ENCODE measurements around the gene OGG1. TPM values are rescaled to one million over a fixed set of nuclear protein-coding genes. Genes with fewer than 3 reads are reported as not detected.
"Not testable (repeated sequence)": the region's sequence is repeated elsewhere in the genome, so short reads cannot be mapped to it uniquely, and the experiment has no call there.

OGG1 gene
- total RNA-seq, 2 experiments from 2014 or later: 41.3 to 46.1 TPM

DNA sequence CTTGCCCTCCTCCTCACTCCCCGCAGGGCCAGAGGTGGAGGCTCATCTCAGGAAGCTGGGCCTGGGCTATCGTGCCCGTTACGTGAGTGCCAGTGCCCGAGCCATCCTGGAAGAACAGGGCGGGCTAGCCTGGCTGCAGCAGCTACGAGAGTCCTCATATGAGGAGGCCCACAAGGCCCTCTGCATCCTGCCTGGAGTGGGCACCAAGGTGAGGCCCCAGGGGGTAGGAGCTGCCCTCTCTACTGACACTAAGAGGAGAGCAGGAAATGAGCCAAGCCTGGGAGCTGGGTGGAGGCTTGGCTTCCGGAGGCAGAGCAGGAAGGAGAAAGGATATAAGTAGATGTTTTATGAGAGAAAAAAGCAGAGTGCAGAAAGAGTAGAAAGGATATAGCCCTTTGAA lies 4.9 kb downstream of the OGG1 start:
- Mint-ChIP-seq H3K36me3 (peaks cover 34% of the 10 kb centered on the region), H3K27ac (peak overlapping the region; percentile 75), H3K27me3 (no peaks in the 10 kb centered on the region), H3K9me3 (no peaks in the 10 kb centered on the region), H3K4me1 (peaks cover 36% of the 10 kb centered on the region), H3K4me3 (peak overlapping the region; percentile 69)
- DNase-seq (no peak), ATAC-seq (ENCODE audit: low read depth) (no peak)
- POLR2A ChIA-PET: interaction anchor here (0.6 to 1.1 kb wide), 3 partner anchors 23 to 134 kb away, joined by 3 to 4 read pairs (median 3); partner anchors contain the start of gene BRPF1

GRCh38 chr3:9757427-9757826 lies 7.7 kb downstream of the OGG1 start:
- ATAC-seq (ENCODE audit: low read depth) (no peak), DNase-seq (no peak)
- H3K9me3 Mint-ChIP-seq: no peaks in the 10 kb centered on the region
- H3K4me1 Mint-ChIP-seq: peaks cover 15% of the 10 kb centered on the region
- H3K4me3 Mint-ChIP-seq: no peak overlapping the region
- no peaks in the 10 kb centered on the region for H3K27me3 Mint-ChIP-seq
- POLR2A ChIA-PET: no interaction called here
- H3K27ac Mint-ChIP-seq: no peak overlapping the region
- peaks cover 37% of the 10 kb centered on the region for H3K36me3 Mint-ChIP-seq

DNA sequence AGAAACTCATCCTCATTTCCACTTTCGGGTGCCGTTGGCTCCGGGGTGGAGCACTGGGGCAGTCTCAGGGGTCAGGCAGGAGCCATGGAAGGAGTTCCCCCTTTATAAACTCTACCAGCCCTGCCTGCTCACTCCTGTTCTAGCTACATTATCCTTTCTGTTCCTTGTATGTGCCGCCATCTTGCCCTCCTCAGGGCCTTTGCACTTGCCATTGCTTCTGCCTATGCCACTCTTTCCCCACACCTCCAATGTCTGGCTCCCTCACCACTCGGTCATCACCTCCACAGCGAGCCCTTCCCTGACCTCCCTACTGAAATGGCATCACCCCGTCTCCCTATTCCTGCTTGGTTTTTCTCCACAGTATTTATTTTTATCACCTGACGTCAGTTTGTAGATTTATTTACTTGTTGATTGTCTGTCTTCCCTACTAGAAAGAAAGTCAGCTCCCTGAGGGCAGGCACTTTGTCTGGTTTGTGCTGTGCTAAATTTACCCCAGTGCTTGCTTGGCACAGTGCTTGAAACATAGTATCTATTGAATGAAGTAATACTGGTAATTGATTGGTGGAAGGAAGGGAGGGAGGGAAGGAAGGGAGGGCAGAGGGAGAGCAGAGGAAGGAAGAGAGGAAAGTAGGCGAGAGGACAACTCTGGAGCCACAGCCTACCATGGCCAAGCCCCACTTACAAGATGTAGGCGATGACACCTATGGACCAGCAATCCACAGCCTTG lies 11.2 kb downstream of the OGG1 start:
- H3K27ac Mint-ChIP-seq: no peak overlapping the region
- no peaks in the 10 kb centered on the region for H3K27me3 Mint-ChIP-seq
- no peak for DNase-seq
- ATAC-seq (ENCODE audit: low read depth): no peak
- no peaks in the 10 kb centered on the region for H3K9me3 Mint-ChIP-seq
- peaks cover 6% of the 10 kb centered on the region for H3K4me1 Mint-ChIP-seq
- H3K36me3 Mint-ChIP-seq: peaks cover 37% of the 10 kb centered on the region
- H3K4me3 Mint-ChIP-seq: no peak overlapping the region
- POLR2A ChIA-PET: no interaction called here

GRCh38 chr3:9761919-9762318 lies 12.2 kb downstream of the OGG1 start:
- H3K4me3 Mint-ChIP-seq: no peak overlapping the region
- H3K4me1 Mint-ChIP-seq: peaks cover 8% of the 10 kb centered on the region
- H3K9me3 Mint-ChIP-seq: no peaks in the 10 kb centered on the region
- POLR2A ChIA-PET: interaction anchor here (1.0 kb wide), 1 partner anchor 9 kb away, joined by 4 read pairs; no protein-coding TSS in a partner anchor
- H3K27me3 Mint-ChIP-seq: no peaks in the 10 kb centered on the region
- H3K27ac Mint-ChIP-seq: no peak overlapping the region
- H3K36me3 Mint-ChIP-seq: peaks cover 32% of the 10 kb centered on the region
- ATAC-seq (ENCODE audit: low read depth) (no peak), DNase-seq (no peak)

DNA sequence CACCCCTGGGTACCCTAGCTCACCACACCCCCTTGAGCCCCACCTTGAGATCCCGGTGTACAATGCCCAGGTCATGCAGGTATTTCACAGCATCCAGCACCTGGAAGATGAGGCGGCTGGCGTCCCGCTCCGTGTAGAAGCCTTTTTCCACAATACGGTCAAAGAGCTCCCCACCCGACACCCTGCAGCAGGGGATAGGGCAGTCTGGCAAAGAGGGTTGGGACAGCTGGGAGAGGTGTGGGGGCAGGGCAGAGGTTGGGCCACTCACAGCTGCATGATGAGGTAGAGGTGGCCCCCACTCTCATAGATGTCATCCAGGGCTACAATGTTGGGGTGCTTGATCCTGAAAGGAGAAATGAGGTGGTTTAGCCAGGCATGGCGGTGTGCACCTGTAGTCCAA lies 13.1 kb downstream of the OGG1 start:
- no peak overlapping the region for H3K4me3 Mint-ChIP-seq
- no peaks in the 10 kb centered on the region for H3K27me3 Mint-ChIP-seq
- H3K4me1 Mint-ChIP-seq: peaks cover 17% of the 10 kb centered on the region
- POLR2A ChIA-PET: interaction anchor here (0.9 to 1.1 kb wide), 3 partner anchors 9 to 30 kb away, joined by 3 to 4 read pairs (median 4); no protein-coding TSS in a partner anchor
- peaks cover 37% of the 10 kb centered on the region for H3K36me3 Mint-ChIP-seq
- no peaks in the 10 kb centered on the region for H3K9me3 Mint-ChIP-seq
- DNase-seq (no peak), ATAC-seq (ENCODE audit: low read depth) (no peak)
- no peak overlapping the region for H3K27ac Mint-ChIP-seq

- H3K4me1 Mint-ChIP-seq: peaks cover 33% of the 10 kb centered on the region
- DNase-seq (no peak), ATAC-seq (ENCODE audit: low read depth) (no peak)
- no peak overlapping the region for H3K4me3 Mint-ChIP-seq
- peaks cover 23% of the 10 kb centered on the region for H3K36me3 Mint-ChIP-seq
- H3K27me3 Mint-ChIP-seq: no peaks in the 10 kb centered on the region
- POLR2A ChIA-PET: interaction anchor here (0.6 kb wide), 1 partner anchor 60 kb away, joined by 4 read pairs; no protein-coding TSS in a partner anchor
- no peak overlapping the region for H3K27ac Mint-ChIP-seq
- H3K9me3 Mint-ChIP-seq: no peaks in the 10 kb centered on the region
These were observed 16.1 kb downstream of the OGG1 start for GRCh38 chr3:9765865-9766264.

DNA sequence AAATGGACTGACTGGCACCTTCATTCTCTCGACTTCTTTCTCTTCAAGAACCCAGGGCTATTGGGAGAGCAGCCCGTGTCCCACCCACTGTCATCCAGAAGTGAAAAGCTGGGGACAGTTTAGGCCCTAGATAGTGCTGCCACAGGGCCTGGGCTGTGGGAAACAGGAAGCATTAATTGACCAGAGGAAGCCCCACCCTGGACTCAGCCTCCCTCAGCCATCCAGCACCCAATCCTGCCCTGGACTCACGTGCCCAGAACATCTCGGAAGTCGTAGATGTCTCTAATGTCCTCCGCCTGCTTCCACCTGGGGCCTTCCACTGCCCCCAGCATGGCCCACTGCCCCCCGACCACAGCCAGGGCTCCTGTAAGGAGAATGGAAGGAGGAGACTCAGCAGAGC lies 17.7 kb downstream of the OGG1 start:
- H3K36me3 Mint-ChIP-seq: peaks cover 19% of the 10 kb centered on the region
- DNase-seq (no peak), ATAC-seq (ENCODE audit: low read depth) (no peak)
- no peaks in the 10 kb centered on the region for H3K27me3 Mint-ChIP-seq
- H3K9me3 Mint-ChIP-seq: no peaks in the 10 kb centered on the region
- peaks cover 34% of the 10 kb centered on the region for H3K4me1 Mint-ChIP-seq
- H3K4me3 Mint-ChIP-seq: no peak overlapping the region
- H3K27ac Mint-ChIP-seq: no peak overlapping the region
- POLR2A ChIA-PET: interaction anchor here (1.1 to 4.6 kb wide), 2 partner anchors 13 to 18 kb away, joined by 3 to 32 read pairs; no protein-coding TSS in a partner anchor

DNA sequence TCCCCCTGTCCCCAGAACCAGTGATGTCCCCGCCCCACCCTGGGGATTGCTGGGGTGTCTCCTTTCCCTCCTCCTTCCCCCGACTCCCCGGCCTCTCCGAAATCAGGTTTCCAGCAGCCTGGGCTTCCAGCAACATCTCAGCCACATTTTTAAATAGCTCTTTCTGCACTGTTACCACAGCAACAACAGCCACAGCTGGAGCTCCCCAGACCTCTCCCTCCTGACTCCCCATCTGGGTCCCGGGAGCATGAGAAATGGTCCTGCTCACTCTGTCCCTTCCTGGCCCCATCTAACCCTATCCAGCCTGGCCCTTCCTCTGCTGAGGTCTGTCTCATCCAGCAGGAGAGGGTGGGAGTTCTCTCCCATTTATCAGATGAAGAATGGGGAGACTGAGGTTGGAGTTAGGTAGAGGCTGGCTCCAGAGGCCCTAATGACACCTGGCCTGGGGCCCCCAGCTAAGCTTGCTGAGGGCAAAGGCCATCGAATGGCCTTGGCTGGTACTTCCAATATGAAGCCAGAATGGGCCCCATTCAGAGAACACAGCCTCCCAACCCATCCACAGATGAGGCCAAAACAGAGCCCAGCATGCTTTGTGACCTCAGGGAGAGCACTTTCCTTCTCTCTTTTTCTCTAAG lies 18.5 kb downstream of the OGG1 start:
- no peak for DNase-seq
- Mint-ChIP-seq H3K27ac (no peak overlapping the region), H3K9me3 (no peaks in the 10 kb centered on the region), H3K4me3 (peak overlapping the region; percentile 21), H3K36me3 (peaks cover 19% of the 10 kb centered on the region), H3K27me3 (no peaks in the 10 kb centered on the region), H3K4me1 (peaks cover 34% of the 10 kb centered on the region)
- POLR2A ChIA-PET: interaction anchor here (1.0 to 4.6 kb wide), 7 partner anchors 13 to 119 kb away, joined by 4 to 32 read pairs (median 9); partner anchors contain the start of genes ARPC4, MTMR14, OGG1 and TADA3
- no peak for ATAC-seq (ENCODE audit: low read depth)

- Mint-ChIP-seq H3K27ac (peak overlapping the region; percentile 54), H3K27me3 (no peaks in the 10 kb centered on the region), H3K4me1 (peaks cover 33% of the 10 kb centered on the region), H3K36me3 (peaks cover 18% of the 10 kb centered on the region), H3K4me3 (peak overlapping the region; percentile 77), H3K9me3 (no peaks in the 10 kb centered on the region)
- ATAC-seq (ENCODE audit: low read depth) (no peak), DNase-seq (no peak)
- POLR2A ChIA-PET: interaction anchor here (1.0 to 4.6 kb wide), 7 partner anchors 12 to 120 kb away, joined by 4 to 32 read pairs (median 9); partner anchors contain the start of genes ARPC4, MTMR14, OGG1 and TADA3
These were observed 19.3 kb downstream of the OGG1 start for GRCh38 chr3:9769012-9769411.

GRCh38 chr3:9769426-9770275 lies 19.9 kb downstream of the OGG1 start, which contains the start of gene CAMK1:
TSS of gene CAMK1 (minus strand) at chr3:9769947. CDS start at chr3:9767749, 2,198 bp downstream.
- POLR2A ChIA-PET: interaction anchor here (0.9 to 4.6 kb wide), 7 partner anchors 8 to 120 kb away, joined by 3 to 32 read pairs (median 9); partner anchors contain the start of genes ARPC4, MTMR14, OGG1 and TADA3
- peak within 1 kb of the TSS; percentile 77 for H3K4me3 Mint-ChIP-seq

GRCh38 chr3:9770276-9770812 lies 20.6 kb downstream of the OGG1 start:
- H3K36me3 Mint-ChIP-seq: peaks cover 18% of the 10 kb centered on the region
- no peak for DNase-seq
- POLR2A ChIA-PET: interaction anchor here (0.9 to 4.6 kb wide), 7 partner anchors 8 to 121 kb away, joined by 3 to 32 read pairs (median 9); partner anchors contain the start of genes ARPC4, MTMR14, OGG1 and TADA3
- no peaks in the 10 kb centered on the region for H3K9me3 Mint-ChIP-seq
- ATAC-seq (ENCODE audit: low read depth): no peak
- H3K4me3 Mint-ChIP-seq: peak overlapping the region; percentile 71
- no peaks in the 10 kb centered on the region for H3K27me3 Mint-ChIP-seq
- H3K27ac Mint-ChIP-seq: peak overlapping the region; percentile 67
- H3K4me1 Mint-ChIP-seq: peaks cover 33% of the 10 kb centered on the region

More at GRCh38 chr3:9769426-9770275, 19.9 kb downstream of the OGG1 start, which contains the start of gene CAMK1:
- H3K36me3 Mint-ChIP-seq: peaks cover 17% of the 10 kb centered on the region
- peak within 1 kb of the TSS; percentile 67 for H3K27ac Mint-ChIP-seq
- H3K27me3 Mint-ChIP-seq: no peaks in the 10 kb centered on the region
- H3K4me1 Mint-ChIP-seq: peaks cover 33% of the 10 kb centered on the region
- H3K9me3 Mint-ChIP-seq: no peaks in the 10 kb centered on the region
- ATAC-seq (ENCODE audit: low read depth) (peak; percentile 96), DNase-seq (peak; percentile 81)

- not testable (repeated sequence) for ATAC-seq (ENCODE audit: low read depth); H3K27me3 Mint-ChIP-seq; DNase-seq; H3K27ac Mint-ChIP-seq; H3K9me3 Mint-ChIP-seq
- Mint-ChIP-seq H3K36me3 (peaks cover 17% of the 10 kb centered on the region), H3K4me3 (peak overlapping the region; percentile 71), H3K4me1 (peaks cover 35% of the 10 kb centered on the region)
- POLR2A ChIA-PET: interaction anchor here (0.6 to 4.6 kb wide), 4 partner anchors 10 to 136 kb away, joined by 3 to 32 read pairs (median 10); partner anchors contain the start of genes ARPC4 and TADA3
These were observed 21.3 kb downstream of the OGG1 start for GRCh38 chr3:9771007-9771406.
